Esophagus muscularis mucosa (tissue), 4 donors: ENCODE measurements around the gene SRRT. TPM values are rescaled to one million over a fixed set of nuclear protein-coding genes. Genes with fewer than 3 reads are reported as not detected.

ENCODE experiments used
- DNase-seq: peaks from one replicate; pipeline ENCODE4 v3.0.0-alpha.2; 2017; ENCODE audit errors: extremely low spot score
- H3K27ac ChIP-seq, 4 donors: fragments of 200-600 bp; sonication (generic); replicated peaks in 1 of 4; 1 replicate in 3 of 4; 2 replicates in 1 of 4; pipeline ENCODE4 v1.5.1; 2016 to 2019; ENCODE audit warnings: mild to moderate bottlenecking in 1 of 4
- H3K27me3 ChIP-seq, 4 donors: fragments of 200-600 bp; sonication (generic); one replicate each; pipeline versions ENCODE4 v1.5.1 to v1.6.0; 2016 to 2019
- H3K36me3 ChIP-seq, 4 donors: fragments of 200-600 bp; sonication (generic); one replicate each; pipeline ENCODE4 v1.5.1; 2016 to 2019
- H3K4me1 ChIP-seq, 4 donors: fragments of 200-600 bp; sonication (generic); one replicate each; pipeline ENCODE4 v1.5.1; 2016 to 2019
- H3K4me3 ChIP-seq, 4 donors: fragments of 200-600 bp; sonication (generic); 1 replicate in 2 of 4; 2 replicates in 2 of 4; pipeline ENCODE4 v1.5.1; 2016 to 2019; ENCODE audit warnings: mild to moderate bottlenecking in 4 of 4, moderate library complexity in 1 of 4
- H3K9me3 ChIP-seq, 4 donors: fragments of 200-600 bp; sonication (generic); 1 replicate in 3 of 4; 2 replicates in 1 of 4; pipeline ENCODE4 v1.5.1; 2016 to 2019
- CTCF ChIP-seq, 3 experiments: fragments of 200-600 bp in 2 of 3; fragments of 450-650 bp in 1 of 3; sonication (generic) in 2 of 3; IDR thresholded peaks; one replicate each; pipeline ENCODE4 v1.5.1; 2017 to 2019; ENCODE audit warnings: antibody characterized with exemption in 3 of 3, mild to moderate bottlenecking in 2 of 3, moderate library complexity in 1 of 3
- EP300 ChIP-seq: sonication (generic); formaldehyde crosslinking; IDR thresholded peaks from one replicate; pipeline ENCODE4 v1.6.1; 2017; ENCODE audit warnings: antibody characterized with exemption
- POLR2A ChIP-seq: fragments of 450-650 bp; IDR thresholded peaks from one replicate; pipeline ENCODE4 v1.6.1; 2017; ENCODE audit warnings: antibody characterized with exemption, moderate library complexity, mild to moderate bottlenecking, low read depth
- POLR2AphosphoS5 ChIP-seq, 2 donors: sonication (generic); formaldehyde crosslinking; IDR thresholded peaks; one replicate each; pipeline ENCODE4 v1.6.1; 2017; ENCODE audit warnings: antibody characterized with exemption in 2 of 2
- WGBS: methylation state at CpG from one replicate; pipeline ENCODE4 v1.1.5; 2018; 5-methylcytosine and 5-hydroxymethylcytosine counted together
- intact Hi-C: fragments of 100-400 bp; cut with DNase I; formaldehyde crosslinking; loops from one replicate; pipeline ENCODE4 v1.15.1; 2023
- total RNA-seq, 4 donors: library from RNA; depleted of rRNA; stranded (reverse); fragments of >200 nt; gene quantifications; one replicate each; pipeline versions ENCODE4 v1.1.0 to v1.2.1, GENCODE V29; 2016

The SRRT gene
- total RNA-seq, 4 donors from 2014 or later, result 47.2 to 69.6 (median 61.7) TPM

DNA sequence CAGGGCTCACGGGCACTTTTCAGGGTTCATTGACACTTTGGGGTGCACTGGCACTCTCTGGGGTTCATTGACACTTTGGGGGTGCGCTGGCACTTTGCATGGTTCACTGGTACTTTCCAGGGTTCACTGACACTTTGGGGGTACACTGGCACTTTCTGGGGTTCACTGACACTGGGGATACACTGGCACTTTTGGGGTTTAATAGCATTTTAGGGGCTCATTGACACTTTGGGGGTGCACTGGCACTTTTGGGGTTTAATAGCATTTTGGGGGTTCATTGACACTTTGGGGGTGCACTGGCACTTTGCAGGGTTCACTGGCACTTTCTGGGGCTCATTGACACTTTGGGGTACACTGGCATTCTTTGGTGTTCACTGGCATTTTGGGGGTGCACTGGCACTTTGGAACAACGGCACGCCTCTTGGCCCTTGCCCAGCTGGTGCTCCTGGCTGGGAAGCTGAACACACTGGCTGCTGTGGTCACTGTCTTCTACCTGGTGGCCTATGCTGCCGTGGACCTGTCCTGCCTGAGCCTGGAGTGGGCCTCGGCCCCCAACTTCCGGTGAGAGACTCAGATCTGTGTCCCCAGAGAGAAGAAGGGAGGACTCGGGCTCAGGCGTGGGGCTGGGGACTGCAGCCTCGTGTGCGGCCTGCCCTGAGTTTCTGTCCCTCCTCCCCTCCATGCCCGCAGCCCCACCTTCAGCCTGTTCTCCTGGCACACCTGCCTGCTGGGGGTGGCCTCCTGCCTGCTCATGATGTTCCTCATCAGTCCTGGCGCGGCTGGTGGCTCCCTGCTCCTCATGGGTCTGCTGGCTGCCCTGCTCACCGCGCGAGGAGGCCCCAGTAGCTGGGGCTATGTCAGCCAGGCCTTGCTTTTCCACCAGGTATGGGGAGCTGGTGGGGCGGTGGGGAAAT is 13.9 kb upstream of the SRRT start:
- Histone ChIP-seq H3K27ac (no peak overlapping the region), H3K9me3 (no peaks in the 10 kb centered on the region), H3K4me1 (peaks cover 4 to 16% (median 13%) of the 10 kb centered on the region in 4 donors), H3K27me3 (no peaks in the 10 kb centered on the region), H3K4me3 (no peak overlapping the region), H3K36me3 (peaks cover 19 to 81% (median 43%) of the 10 kb centered on the region in 4 donors)
- no peak for DNase-seq
- TF ChIP-seq POLR2AphosphoS5 (IDR thresholded peaks at IDR 0.05) (no peak), EP300 (no peak), POLR2A (no peak), CTCF (IDR thresholded peaks at IDR 0.05) (no peak)
- WGBS, result 97% methylated on average over 14 of the region's 18 CpGs
- intact Hi-C loops, result no loop called here

DNA sequence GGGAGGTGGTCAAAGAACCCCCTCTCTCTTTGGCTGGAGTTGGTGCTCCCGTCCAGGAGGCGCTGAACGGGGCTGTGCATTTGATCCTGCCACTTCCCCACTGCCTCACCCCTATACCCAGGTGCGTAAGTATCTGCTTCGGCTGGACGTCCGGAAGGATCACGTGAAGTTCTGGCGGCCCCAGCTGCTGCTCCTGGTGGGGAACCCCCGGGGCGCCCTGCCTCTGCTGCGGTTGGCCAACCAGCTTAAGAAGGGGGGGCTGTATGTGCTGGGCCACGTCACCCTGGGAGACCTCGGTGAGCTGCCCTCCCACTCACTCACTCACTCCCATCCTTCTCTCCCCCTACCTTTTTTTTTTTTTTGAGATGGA is 13.3 kb upstream of the SRRT start:
- Histone ChIP-seq H3K27me3 (no peaks in the 10 kb centered on the region), H3K36me3 (peaks cover 19 to 75% (median 42%) of the 10 kb centered on the region in 4 donors), H3K4me3 (no peak overlapping the region), H3K9me3 (no peaks in the 10 kb centered on the region), H3K27ac (no peak overlapping the region), H3K4me1 (peaks cover 10 to 22% (median 19%) of the 10 kb centered on the region in 4 donors)
- DNase-seq, result no peak
- no peak for TF ChIP-seq CTCF (IDR thresholded peaks at IDR 0.05)
- TF ChIP-seq EP300, result no peak
- no peak for TF ChIP-seq POLR2AphosphoS5 (IDR thresholded peaks at IDR 0.05)
- TF ChIP-seq POLR2A, result no peak
- intact Hi-C loops, result no loop called here
- WGBS, result 94% methylated on average over 13 of the region's 14 CpGs

DNA sequence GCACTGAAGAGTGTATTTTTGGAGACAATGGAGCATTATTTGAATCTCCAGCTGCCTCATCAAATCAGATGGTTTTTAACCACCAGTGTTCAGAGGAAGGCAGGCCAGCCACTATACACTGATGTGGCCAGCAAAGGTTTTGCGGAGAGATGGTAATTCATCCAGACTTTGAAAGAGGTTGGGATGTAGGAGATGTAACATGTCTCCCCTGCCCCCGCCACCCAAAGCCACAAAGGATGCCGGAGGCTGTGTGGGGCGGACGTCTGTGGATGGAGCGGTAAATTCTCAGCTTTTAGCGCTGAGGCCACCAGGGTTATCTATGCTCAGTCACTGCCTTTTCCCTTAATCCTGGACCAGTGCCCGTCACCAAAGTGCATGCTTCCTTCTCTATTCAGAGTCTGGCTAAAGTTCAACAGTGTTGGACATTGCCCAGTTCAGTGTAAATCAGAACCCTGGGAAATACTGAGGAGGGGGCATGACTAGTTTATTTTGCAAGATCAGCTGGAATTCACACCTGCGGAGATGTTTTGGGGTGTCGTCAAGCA is 11.4 kb upstream of the SRRT start:
- no peak for DNase-seq
- Histone ChIP-seq H3K27me3 (no peaks in the 10 kb centered on the region), H3K27ac (no peak overlapping the region), H3K36me3 (peaks cover 19 to 59% (median 40%) of the 10 kb centered on the region in 4 donors), H3K4me1 (peaks cover 24 to 40% (median 35%) of the 10 kb centered on the region in 4 donors), H3K4me3 (no peak overlapping the region), H3K9me3 (no peaks in the 10 kb centered on the region)
- WGBS, result 74% methylated on average over 10 of the region's 10 CpGs
- intact Hi-C loops, result no loop called here
- TF ChIP-seq EP300 (no peak), POLR2AphosphoS5 (IDR thresholded peaks at IDR 0.05) (no peak), POLR2A (no peak), CTCF (IDR thresholded peaks at IDR 0.05) (no peak)

DNA sequence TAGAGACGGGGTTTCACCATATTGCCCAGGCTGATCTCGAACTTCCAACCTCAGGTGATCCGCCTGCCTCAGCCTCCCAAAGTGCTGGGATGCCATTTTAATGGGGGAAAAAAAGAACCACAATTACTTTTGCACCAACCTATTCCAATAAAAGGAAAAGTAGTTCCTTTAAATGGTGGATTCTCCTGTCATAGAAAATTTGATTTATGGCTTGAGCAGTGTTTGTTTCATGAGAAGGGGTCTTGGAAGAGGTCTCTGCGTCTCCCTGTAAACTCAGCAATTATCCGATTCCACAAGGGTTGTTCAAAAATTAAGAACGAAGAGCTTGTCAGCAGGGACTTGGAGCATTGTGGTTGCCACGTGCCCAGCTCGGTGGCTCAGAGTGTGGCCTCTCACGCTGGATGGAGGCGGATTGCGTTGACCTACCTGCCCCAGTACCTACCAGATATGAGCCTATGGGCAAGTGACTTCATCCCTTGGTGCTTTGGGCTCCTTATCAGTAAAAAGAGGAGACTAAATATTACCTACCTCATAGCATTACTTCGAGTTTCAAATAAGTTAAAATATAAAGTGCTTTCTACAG is 10.5 kb upstream of the SRRT start:
- no peak overlapping the region for H3K4me3 ChIP-seq

More for the DNA sequence above, 10.5 kb upstream of the SRRT start:
- intact Hi-C loops, result no loop called here
- peaks cover 30 to 48% (median 43%) of the 10 kb centered on the region in 4 donors for H3K4me1 ChIP-seq
- DNase-seq, result no peak
- 94% methylated on average over 8 of the region's 12 CpGs for WGBS
- H3K36me3 ChIP-seq, result peaks cover 19 to 56% (median 34%) of the 10 kb centered on the region in 4 donors
- no peaks in the 10 kb centered on the region for H3K27me3 ChIP-seq
- TF ChIP-seq EP300, result no peak
- no peak for TF ChIP-seq POLR2A
- no peak for TF ChIP-seq POLR2AphosphoS5 (IDR thresholded peaks at IDR 0.05)
- no peak for TF ChIP-seq CTCF (IDR thresholded peaks at IDR 0.05)
- H3K9me3 ChIP-seq, result no peaks in the 10 kb centered on the region
- H3K27ac ChIP-seq, result no peak overlapping the region
